GM19438 (cell line): Measurements from ENCODE around the gene ADSS1.

Experiments
- ATAC-seq: cut with Tn5 transposase; IDR thresholded peaks from one replicate; pipeline ENCODE4 v1.9.1; 2021; ENCODE audit warnings: low read depth; ENCODE audit not compliant: unreplicated experiment

ADSS1 gene

GRCh38 chr14:104776481-104776880, 52.5 kb downstream of the ADSS1 start:
- no peak for ATAC-seq

GRCh38 chr14:104776961-104777807, 53.2 kb downstream of the ADSS1 start:
- ATAC-seq, result no peak

- ATAC-seq, result no peak
Observed at GRCh38 chr14:104777808-104778249, 53.8 kb downstream of the ADSS1 start.

GRCh38 chr14:104778694-104779331, 54.8 kb downstream of the ADSS1 start:
- ATAC-seq, result no peak

- no peak for ATAC-seq
Observed at GRCh38 chr14:104779776-104780512, 55.9 kb downstream of the ADSS1 start.

GRCh38 chr14:104780513-104781030, 56.5 kb downstream of the ADSS1 start:
- no peak for ATAC-seq

GRCh38 chr14:104781271-104782077, 57.4 kb downstream of the ADSS1 start:
- no peak for ATAC-seq

GRCh38 chr14:104782086-104782807, 58.2 kb downstream of the ADSS1 start:
- ATAC-seq, result no peak

GRCh38 chr14:104782808-104783139, 58.7 kb downstream of the ADSS1 start:
- no peak for ATAC-seq

GRCh38 chr14:104783484-104784217, 59.6 kb downstream of the ADSS1 start:
- no peak for ATAC-seq

- no peak for ATAC-seq
Observed at GRCh38 chr14:104784218-104784568, 60.2 kb downstream of the ADSS1 start.

- ATAC-seq, result no peak
Observed at GRCh38 chr14:104784846-104785707, 61.0 kb downstream of the ADSS1 start.

- no peak for ATAC-seq
Observed at GRCh38 chr14:104785708-104786080, 61.7 kb downstream of the ADSS1 start.

GRCh38 chr14:104786091-104786586, 62.1 kb downstream of the ADSS1 start:
- no peak for ATAC-seq

GRCh38 chr14:104786726-104787675, 63.0 kb downstream of the ADSS1 start:
- no peak for ATAC-seq

GRCh38 chr14:104787736-104788135, 63.7 kb downstream of the ADSS1 start:
- ATAC-seq, result no peak
